Limb (tissue), 2 donors: ENCODE measurements around the gene RLF.
"Not testable (repeated sequence)": the region's sequence is repeated elsewhere in the genome, so short reads cannot be mapped to it uniquely, and the experiment has no call there.

Source experiments
- DNase-seq, 2 donors: peaks; one replicate each; pipeline ENCODE4 v3.0.0-alpha.2; 2016; ENCODE audit errors: extremely low spot score in 2 of 2

Gene RLF

DNA sequence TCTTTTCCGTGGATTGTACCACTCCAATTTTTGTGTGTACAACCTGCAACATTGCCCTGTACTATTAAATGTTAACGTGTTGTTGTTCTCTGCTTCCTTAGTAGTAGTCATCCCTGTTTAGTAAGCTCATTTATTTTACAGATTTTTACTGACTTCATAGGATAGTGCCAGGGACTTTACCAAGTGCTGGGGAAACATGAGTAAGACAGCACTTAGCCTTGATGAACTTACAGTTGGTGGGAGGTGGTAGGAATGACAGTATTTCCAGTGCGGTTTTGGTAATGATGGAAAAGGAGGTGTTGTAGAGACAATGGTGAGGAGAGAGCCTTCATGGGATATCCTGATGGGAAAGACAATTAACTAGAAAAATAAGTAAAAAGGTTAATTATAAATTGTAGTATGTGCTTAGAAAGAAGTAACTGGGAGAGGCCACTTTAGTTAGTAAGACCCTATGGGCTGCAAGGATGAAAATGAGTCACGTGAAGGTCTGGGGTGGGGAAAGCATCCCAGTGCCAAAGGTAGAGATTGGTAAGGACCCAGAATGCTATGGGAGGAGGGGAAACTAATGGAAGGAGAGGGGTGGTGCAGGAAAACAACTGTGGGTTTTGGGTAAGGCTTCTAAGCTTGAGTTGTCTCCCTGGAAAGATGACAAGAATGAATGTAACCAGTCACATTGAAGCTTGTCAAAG lies 1.7 kb downstream of the RLF start:
- no peak for DNase-seq

DNA sequence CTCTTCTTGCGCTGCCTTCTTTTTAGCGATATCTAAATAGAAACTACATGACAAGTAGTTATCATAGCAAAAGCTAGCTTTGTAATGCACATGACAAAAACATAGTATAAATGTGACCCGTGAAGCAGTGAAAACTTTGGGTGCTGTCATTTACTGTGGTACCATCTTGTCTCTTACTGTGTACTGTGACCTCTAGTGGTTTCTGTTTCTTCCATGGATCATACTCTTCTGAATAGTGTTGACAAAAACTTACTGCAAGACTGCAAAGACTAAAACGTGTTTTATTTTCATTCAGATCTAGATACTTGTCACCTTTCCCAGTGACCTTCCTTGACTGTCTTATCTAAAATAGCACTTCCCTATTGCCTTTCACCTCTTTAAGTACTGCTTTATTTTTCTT lies 6.1 kb downstream of the RLF start:
- no peak for DNase-seq

- DNase-seq: no peak
Observed at GRCh38 chr1:40171036-40171435, 9.8 kb downstream of the RLF start.

DNA sequence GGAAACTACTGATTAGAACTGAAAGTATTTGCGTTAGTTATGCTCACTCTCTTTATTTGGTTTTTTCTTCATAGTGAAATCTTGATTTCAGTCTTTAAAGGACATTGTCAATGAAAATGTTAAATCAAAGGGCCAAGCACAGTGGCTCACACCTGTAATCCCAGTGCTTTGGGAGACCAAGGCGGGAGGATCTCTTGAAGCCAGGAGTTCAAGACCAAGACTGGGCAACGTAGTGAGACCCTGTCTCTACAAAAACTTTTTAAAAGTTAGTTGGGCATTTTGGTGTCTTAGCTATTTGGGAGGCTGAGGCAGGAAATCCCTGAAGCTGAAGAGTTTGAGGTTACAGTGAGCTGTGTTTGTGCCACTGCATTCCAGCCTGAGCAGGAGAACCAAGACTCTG lies 13.6 kb downstream of the RLF start:
- no peak for DNase-seq

GRCh38 chr1:40176989-40177388 lies 15.8 kb downstream of the RLF start:
- DNase-seq: not testable (repeated sequence)

DNA sequence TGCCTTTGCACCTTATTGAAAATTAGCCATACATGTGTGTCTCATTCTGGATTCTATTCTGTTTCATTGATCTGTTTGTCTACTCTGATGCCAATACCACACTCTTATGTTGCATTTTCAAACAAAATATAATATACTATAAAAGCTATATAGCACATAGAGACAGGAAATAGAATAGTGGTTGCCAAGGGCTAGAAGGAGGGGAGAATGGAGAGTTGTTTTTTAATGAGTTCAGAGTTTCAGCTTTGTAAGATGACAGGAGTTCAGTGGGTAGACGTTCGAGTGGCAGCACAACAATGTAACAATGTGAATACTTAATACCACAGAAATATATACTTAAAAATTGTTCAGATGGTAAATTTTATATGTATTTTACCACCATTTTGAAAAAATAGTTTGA lies 17.0 kb downstream of the RLF start:
- no peak for DNase-seq

- no peak for DNase-seq
Observed at GRCh38 chr1:40179496-40180089, 18.4 kb downstream of the RLF start.

GRCh38 chr1:40183055-40183710 lies 22.0 kb downstream of the RLF start:
- DNase-seq: no peak

DNA sequence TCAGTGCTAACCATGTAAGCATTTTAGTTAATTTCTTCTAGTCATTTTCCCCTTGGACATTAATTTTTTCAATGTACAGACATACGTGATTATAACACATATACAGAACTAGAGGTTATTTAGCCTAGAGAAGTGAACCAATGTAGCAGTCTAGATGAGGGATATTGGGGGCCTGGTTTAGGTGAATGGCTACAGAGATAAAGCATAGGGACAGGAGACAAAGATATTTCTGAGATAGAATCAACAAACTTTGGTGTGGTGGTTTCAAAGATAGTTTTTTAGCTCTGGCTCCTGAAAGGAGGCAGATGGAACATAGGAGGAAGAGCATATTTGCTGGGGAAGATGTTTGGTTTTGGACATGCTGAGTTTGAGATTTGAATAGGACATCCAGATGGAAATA lies 23.0 kb downstream of the RLF start:
- no peak for DNase-seq

- no peak for DNase-seq
Observed at GRCh38 chr1:40185951-40186864, 25.0 kb downstream of the RLF start.

DNA sequence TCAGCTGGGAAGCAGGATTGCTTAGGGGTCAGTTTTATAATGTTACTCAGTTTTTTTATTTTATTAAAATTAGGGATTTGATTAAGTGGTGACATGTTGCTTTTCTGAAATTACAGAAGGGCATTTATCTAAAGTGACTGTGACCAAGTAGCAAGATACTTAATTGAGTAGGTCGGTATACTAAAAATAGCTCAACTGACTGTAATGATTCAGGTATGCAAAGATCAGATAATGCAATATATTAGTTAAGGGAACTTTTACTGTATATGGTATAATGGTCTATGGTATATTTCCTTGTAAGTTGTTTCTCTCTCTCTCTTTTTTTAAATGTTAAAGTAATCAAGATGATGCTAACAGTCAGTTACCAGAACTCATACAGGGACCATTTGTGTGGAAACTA lies 26.2 kb downstream of the RLF start:
- DNase-seq: no peak

DNA sequence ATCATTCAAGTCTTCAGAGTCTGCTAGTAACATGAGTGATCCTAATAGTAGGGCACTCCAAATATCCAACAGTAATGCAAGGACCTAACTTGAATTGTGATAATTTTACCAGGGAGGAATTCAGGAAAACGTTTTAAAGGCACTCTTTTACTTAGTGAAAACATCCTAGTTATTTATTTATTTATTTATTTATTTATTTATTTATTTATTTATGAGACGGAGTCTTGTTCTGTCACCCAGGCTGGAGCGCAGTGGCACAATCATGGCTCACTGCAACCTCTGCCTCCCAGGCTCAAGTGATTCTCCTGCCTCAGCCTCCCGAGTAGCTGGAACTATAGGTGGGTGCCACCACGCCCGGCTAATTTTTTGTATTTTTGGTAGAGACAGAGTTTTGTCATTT lies 33.5 kb downstream of the RLF start:
- DNase-seq: not testable (repeated sequence)

GRCh38 chr1:40197656-40198055 lies 36.5 kb downstream of the RLF start:
- DNase-seq: no peak

DNA sequence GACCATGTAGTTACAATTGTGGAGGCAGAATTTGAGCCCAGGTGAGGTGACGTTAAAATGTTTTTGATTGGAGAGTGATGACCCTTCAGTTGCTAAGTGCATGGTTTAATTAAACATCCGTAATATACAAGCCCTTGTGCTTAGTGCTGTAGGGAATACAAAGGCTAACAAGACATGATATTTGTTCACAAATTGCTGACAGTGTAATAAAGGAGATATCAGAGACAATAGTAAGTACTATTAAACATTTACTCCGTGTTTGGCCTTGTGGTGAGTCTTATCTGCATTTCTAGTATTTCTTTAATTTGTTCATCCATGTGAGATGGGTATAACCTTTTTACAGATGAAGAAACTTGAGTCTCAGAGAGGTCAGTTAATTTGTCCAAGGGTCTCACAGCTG lies 37.9 kb downstream of the RLF start:
- DNase-seq: no peak

DNA sequence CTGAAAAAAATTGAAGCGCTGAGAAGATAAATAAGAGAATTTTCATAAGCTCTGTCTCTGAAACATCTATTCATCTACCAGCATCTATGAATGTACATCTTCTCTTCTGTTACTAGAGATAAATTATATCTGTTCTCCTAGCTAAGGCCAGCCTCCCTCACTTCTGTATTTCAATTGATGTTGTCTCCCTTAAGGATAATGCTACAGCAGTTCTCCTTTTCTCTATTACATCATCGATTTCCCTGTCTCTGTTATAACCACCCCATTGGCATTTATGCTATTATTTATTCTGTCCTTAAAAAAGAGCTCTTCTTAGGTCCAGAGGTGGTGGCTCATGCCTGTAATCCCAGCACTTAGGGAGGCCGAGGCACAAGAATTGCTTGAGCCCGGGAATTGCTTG lies 43.7 kb downstream of the RLF start:
- no peak for DNase-seq

- no peak for DNase-seq
Observed at GRCh38 chr1:40210511-40211204, 49.5 kb downstream of the RLF start.

GRCh38 chr1:40218333-40218732 lies 57.1 kb downstream of the RLF start:
- DNase-seq: no peak

DNA sequence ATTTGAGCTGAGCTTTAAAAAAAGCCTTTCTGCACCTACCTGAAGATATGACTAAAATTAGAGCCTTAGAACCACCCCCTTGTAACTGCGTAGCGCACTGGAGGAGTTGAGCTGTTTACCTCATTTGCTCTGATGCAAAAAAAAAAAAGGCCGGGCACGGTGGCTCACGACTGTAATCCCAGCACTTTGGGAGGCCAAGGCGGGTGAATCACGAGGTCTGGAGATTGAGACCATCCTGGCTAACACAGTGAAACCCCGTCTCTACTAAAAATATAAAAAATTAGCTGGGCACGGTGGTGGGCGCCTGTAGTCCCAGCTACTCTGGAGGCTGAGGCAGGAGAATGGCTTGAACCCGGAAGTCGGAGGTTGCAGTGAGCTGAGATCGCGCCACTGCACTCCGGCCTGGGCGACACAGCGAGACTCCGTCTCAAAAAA lies 60.3 kb downstream of the RLF start:
- DNase-seq: not testable (repeated sequence)

DNA sequence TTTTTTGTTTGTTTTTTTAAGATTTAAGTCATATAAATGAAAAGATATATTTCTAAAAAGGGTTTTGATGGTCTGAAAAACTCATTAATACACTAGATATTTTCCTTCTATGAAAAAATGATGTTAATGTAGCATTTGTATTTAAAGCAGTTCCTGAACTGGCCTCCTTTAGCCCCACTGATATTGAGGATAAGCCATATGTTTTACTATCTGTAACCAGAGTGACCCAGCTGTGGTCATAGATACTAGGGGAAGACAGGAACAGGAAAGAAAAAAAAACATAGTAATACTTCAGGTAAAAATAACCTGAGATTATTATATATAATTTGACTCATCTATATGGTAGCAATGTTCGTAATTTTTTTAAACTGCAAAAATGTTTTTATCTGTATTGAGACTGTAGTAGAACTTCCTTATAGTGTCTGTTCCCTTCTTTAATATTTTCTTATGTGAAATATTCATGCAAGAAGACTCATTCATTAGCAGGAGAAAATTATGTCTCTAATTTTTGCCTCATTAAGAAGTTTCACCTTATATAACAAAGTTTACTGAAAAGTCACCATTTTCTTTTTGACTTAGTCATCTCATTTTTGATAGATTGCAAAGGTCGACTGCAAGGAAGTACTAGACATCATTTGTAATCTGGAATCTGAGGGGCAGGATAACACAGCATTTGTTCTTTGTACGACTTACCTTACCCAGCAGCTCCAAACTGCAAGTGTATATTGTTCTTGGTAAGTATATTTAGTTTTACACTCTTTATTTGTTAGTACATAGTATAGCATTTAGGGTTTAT lies 61.0 kb downstream of the RLF start:
- no peak for DNase-seq

DNA sequence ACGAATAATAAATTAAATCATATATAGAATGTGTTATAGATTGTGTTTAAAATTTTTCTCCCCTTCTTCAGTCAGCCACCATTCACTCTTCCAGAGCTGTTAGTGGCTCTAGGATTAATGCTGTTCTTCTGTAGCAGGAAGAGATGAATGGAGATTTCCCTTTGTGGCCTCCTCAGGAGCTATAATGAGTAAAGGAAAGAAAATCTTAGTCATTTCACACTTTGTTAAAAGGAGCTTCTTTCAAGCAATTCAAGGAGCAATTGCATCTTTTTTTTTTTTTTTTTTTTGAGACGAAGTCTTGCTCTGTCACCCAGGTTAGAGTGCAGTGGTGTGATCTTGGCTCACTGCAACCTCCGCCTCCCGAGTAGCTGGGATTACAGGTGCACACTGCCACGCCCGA lies 62.9 kb downstream of the RLF start:
- no peak for DNase-seq

DNA sequence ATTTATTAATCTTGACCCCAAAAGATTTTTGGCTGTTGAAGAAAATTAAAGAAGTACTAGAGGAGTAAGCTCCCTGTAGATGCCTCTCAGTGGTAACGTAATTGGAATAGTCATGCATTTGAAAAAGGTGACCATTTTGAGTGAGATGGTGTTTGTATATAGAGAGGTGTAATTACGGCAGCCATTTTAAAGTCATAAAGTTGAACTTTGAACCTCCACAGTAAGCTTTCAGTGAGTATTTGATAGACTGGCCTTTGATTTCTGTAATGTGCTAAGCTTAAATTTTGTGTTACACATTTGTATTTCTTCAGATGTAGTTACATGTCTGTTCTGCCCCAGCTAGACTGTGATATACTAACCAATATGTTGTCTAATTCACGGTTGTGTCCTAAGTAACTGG lies 65.0 kb downstream of the RLF start:
- no peak for DNase-seq
